HG02588 (cell line): Measurements from ENCODE around the gene RAB5B.

Experiments used
- ATAC-seq: cut with Tn5 transposase; IDR thresholded peaks from one replicate; pipeline ENCODE4 v1.9.1; 2021; ENCODE audit warnings: mild to moderate bottlenecking, moderate library complexity; ENCODE audit not compliant: unreplicated experiment

RAB5B gene, protein sequence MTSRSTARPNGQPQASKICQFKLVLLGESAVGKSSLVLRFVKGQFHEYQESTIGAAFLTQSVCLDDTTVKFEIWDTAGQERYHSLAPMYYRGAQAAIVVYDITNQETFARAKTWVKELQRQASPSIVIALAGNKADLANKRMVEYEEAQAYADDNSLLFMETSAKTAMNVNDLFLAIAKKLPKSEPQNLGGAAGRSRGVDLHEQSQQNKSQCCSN

DNA sequence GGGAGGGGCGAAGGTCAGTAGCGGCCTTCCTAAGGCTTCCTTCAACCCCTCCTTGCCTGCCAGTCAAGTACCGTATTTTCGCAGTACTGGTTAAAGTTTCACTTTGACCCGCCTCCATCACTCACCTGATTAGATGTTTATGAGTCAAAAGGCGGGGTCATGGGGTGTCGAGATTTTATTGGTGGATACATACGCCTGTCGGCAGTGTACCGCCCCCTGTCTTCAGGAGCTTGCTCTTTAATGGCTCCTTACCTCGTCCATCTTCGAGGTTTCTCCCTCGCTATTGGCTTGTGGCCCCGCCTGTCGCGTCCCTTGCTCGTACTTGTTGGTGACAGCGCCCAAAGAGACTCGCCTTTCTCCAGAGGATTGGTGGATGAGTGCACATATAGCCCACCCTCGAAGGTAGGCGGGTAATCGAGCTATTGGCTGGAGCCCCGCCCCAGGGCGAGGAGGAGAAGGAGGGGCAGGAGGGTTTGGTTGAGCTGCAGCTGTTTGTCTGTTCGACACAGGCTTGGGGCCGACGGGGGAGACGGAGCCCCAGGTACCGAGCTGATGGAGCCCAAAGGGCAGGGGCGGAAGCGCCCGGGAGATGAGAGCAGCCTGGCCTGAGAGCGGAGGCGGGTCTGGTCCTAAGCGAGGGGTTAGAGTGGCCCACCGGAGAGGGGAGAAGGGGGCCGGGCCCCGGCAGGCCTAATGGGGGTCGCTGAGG lies at the start of gene RAB5B:
RAB5B (plus strand) TSS at position 480 of the 709 bp plus-strand sequence. CDS start 12,883 bp downstream, outside the sequence.
- ATAC-seq, result peak; percentile 88

DNA sequence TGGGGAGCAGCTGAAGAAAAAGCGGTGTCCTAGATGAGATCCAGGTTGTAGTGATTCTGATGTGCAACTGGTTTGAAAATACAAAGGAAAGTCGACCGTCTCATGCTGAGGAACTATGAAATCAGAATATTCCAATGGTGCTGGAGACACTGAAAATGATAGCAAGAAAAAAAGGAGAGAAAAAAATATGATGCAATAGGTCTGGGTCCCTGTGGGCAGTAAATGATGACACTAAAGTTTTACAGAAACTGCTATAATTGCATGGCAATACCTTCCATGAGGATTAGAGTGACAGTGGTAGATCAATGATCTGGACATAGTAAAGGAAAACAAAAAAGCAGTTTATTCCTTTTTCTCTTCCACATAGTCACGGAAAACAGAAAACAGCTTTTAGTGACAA lies 48.5 kb upstream of the RAB5B start:
- no peak for ATAC-seq

DNA sequence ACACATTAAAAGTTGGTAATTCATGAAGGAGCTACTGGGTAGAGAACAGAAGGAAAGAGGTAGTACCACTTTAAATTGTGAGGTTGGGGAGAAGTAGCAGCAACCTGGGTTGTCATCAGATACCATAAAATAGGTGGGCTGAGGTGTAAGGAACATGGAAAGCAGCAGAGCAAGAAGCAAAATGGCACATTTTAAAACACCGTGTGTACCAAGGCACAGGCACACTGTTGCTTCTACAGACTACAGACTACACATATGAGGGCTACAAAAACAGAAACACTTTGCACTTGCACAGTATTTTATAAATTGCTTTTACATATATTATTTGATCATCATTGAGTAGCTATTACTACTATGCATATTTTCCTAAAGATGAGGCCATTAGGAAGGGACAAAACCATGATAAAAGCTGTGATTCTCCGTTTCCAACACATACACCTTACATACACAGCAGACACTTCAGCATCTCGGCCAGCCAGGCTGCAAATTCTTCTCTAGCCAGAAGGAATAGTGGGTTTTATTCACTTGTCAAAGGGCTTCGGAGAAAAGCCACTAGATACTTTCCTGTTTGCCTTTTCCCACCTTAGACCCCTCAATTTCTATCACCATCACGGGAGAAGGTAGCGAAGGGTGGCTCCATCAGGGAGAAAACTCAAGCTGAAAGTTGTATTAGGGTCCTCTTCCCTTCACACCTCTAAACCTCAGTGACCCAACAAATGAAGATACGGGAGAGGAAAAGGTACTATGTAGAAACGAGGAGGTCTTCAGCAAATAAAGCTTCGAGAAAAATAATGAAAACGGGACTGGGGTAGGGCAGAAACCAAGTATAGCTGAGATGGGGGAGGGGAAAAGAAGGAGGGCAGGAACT lies 47.8 kb upstream of the RAB5B start:
- peak; percentile 0 for ATAC-seq

DNA sequence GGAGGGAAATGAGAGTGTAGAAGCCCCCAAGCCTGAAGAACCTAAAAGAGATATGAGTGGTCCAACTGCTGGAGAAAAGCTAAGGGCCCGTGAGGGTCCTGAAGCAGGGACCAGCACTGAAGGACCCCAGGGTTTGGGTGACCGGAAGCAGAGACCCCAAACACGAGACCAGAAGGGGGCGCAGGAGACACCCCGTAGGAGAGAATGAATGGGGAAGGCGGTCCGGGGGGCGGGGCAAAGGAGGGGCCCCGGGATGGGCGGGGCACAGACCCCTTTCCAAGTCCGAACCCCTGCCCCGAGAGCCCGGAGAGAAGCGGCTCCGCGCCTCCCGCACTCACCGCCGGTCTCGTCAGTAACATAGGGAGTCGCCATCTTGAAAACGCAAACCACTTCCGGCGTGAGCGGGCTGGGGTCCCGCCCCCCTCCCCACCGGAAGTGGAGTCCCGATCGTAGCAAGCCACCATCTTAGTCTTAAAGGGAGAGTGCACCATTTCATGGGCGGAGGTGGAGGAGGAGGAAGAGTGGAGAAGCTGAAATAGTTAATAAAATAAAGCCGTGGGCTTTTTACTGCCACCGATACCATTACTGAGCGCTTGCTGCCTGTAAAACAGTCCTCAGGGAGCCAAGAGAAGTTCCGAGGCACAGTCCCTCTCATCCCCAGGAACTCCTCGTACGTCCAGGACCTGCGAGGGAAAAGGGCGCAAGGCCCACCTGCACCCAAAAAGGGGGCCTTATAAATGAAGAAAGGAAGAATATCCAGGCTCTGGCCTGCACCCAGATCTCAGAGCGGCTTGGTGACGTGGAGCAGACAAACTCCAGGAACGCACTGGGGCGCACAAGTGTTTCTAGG lies 46.9 kb upstream of the RAB5B start:
- ATAC-seq, result peak; percentile 43

DNA sequence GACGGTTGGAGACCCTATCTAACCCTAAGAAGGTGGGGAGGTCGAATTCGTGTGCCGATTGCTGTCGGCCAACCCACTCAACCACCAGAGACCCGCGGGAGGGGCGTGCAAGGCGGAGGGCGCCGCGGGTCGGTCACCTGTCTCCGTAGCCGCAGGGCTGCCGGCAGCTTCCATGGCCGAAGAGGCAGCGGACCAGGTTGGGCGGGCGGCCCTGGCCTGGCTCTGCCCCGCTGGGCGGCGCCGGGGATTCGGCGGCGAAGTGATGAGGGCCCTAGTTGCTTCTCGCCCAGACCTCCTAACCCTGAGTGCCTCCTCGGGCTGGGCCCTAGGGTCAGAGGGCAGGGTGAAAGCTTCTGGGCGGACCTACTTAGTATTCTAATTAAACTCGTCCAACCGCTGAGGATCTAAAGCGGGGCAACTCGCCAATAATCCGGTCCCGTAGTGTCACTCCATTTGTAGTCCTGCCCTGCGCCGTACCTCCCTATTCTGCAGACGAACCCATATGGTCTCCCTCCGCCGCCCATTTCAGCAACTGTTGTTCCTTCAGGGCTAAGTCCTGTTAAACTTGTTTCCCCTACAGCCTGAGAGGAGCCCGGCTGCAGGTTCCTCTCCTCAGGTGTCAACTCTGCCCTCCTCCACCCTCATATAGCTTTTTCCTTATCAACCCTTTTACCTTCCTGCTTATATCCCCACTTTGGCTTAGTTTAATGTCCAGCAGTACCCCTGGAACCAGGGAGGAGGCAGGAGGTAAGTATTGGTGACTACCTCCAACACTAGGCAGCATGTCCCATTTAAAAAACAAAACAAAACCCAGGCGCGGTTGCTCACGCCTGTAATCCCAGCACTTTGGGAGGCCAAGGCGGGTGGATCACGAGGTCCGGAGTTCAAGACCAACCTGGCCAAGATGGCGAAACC lies 46.0 kb upstream of the RAB5B start, which contains the start of gene PYM1:
PYM1 (minus strand) TSS at position 307 of the 915 bp plus-strand sequence; CDS start at position 174, 133 bp downstream.
- ATAC-seq, result peak; percentile 35

DNA sequence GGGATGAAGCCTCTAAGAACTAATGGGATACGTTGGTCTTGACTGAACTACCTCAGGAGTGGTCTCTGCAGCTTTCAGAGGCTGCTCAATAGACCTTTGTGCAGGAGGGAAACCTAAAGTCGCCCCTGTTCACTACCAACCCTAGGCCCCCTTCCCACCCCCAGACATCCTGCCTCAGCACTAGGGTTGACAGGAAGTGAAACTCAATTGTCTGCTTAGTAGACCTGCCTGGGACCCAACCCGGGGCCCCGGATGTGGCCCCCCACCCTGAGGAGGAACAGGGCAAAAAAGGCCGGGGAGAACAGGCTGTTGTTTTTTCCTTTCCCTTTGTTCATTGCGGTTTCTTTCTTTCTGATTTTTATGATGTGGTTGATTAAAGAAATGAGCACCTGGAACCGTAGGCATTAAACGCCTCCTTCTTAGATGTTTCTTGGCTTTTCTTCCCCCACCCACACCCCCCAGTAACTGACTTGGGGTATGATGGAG lies 44.5 kb upstream of the RAB5B start:
- ATAC-seq, result peak; percentile 29

DNA sequence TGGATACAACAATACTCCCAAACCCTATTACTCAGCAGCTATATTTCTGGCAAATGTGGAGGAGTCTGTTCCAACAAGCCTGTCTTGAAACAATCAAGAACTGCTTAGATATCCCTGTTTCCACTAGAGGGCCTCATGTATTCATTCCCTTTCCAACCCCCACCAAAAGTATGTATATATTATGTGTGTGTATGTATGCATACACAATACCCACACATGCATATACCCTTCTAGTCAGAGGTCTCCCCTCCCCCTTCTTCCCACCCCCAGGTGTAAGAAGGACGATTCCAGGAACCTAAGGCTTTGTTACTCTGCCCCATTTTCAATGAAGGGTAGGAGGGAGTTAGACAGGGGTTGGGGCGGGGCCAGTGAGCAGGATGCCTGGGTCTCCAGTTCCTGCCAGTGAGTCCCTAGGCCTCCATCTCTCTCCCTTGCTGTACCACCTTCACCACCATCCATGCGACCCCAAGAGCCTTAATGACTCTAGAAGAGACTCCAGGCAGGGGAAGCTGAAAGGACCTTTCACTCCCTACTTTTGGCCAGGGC lies 43.0 kb upstream of the RAB5B start, which contains the start of gene DGKA:
DGKA (plus strand) TSS at position 392 of the 546 bp plus-strand sequence. CDS start 5,342 bp downstream, outside the sequence.
- ATAC-seq, result no peak

DNA sequence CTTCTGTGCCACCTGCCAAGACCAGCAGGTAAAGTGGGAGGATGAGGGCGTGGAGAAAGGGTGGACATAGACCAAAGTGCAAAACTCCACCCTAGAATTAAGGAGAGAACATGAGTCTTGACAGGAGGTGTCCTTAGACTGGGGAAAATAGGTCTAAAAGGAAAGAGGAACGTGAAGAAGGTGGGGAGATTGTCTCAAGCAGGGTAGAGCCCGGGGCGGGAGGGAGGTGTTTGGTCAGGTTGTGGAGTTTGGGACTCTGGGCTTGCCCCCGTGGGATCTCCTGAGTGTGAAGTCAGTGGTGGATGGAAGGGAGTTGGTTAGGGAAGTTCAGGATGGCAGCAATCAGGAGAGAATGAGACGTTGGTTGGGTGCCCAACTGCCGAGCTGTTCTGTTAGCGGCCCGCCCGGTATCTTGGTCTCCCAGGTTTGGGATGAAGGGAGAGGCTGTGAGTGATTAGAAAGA lies 42.5 kb upstream of the RAB5B start:
- ATAC-seq, result no peak

DNA sequence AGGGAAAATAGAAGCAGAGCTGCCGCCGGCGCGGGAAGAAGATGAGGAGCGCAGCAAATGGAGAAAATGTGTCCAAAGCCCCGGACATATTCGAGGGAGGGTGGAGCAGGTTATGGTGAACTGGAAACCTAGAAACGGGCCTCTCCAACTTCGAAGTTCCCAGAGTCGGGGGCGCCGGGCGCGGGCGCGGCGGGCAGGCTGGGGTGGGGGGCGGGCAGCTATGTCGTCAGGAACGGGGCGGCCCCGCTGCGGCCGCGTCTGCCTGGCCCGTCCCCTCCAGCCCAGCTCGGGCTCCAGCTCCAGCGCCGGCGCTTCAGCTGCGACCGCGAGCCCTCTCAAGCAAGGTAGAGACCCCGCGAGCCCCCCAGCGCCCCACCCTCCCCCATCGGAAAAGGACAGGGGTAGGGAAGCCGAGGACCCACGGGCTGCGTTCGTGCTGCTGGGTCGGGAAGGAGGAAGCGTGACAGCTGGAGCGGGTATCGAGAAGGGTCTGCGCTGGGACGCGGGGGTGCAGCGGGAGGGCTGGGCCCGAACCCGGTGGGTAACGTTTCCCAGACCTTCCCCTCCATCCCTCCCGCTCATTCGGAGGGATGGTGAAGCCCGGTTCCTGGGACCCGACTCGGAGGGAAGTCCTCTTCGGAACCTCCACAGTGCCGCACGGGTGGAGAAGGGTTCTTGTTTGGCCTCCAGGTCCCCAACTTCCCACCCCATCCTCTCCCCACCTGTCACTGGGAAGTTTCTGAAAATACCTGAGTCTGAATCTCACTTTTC lies 41.9 kb upstream of the RAB5B start:
- ATAC-seq, result no peak

DNA sequence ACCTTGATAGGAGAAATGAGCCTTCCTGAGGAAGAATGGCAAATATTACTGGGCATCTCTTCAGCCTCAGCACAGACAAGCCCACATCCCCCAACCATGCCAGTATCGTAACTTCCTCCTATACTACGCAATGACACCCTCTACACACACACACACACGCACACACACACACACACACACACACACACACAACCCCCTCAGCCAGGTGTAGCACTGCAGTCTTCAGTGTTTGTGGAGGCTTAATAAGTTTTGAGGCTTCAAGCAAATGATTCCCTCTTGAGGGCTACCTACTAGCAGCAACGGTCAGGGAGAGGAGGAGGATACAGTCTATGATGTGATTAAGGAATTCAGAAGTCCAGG lies 41.3 kb upstream of the RAB5B start:
- ATAC-seq, result no peak

DNA sequence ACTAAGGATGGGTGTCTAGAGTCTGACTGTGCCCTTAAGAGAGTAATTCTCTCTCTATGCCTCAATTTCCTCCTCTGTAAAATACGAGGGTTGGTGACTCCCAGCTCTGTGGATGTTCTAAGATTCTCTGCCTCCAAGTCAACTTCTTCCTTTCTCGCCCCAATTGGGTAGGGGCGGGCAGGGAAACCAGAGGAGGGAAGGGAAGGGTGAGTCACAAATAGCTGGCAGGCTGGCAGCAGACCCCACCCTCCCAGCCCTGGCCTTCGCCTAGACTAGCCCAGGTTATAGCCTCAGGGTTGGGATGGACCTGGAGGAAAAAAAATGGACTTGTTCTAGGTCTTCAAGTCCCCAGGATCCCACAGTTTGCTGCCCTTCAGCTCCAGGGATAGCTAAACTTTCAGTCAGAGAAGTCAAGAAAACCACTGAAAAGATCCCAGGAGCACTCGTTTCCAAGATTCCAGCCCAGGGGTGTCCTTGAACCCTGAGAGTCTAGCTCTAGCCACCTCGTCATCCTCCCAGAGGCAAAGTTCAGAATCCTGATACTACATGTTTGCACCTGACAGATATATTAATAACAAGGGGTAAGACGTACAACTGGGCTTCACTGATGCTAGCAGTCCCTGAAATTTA lies 40.6 kb upstream of the RAB5B start:
- ATAC-seq, result no peak

DNA sequence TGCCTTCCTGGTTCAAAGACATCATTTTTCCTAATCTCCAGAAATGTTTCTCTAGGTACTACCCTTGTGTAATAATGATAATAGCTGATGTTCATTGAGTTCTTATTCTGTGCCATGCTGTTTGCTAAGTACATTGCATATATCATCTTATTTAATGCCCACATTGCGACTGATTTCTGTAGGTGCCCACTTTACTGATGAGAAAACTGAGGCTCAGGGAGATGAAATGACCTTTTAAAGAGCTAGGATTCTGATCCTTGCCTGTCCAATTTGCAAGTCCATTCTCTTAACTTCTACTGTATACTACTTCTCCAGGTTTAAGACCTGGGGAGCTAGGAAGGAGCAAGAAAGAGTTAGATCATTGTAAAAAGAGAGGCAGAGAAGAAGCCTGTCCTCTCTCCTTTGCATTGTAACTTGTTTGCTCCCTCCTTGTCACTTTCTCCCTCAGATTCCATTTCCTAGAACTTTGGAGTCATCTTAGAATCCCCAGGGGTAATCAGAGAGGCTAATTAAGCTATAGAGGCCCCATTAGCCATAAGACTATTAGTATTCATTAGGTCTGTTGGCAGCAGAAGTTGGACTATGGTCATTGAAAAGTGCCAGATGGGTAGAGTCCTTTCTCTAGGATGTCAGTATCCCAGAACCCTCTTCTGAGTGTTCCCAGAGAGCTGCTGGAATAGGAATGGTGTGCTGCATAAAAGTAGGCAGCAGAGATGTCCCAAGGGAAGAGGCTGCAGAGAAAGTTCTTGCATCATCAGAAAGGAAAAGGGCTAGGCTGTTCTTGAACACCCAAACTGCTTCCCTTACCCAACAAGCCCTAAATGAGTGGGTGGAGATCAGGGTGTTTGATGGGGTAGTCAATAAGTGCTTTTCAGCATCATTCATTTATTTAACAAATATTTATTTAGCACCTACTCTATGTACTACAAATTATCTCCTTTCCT lies 39.8 kb upstream of the RAB5B start:
- no peak for ATAC-seq

DNA sequence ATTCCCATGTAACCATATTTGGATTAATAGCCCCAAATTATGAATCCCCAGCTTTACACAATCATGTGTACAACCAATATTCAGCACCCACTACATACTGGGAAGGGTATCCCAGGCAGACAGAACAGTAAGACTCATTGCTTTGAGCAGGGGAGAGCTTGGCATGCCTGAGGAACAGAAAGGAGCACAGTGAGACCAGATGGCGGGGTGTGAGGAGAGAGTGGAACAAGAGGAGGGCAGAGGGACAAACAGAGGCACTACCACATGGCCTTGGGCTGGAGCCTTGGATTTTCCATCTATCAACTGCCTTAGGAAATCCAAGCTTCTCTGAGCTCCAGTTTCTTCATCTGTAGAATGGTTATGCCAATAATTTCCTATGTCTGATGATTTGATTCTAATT lies 39.1 kb upstream of the RAB5B start:
- no peak for ATAC-seq

DNA sequence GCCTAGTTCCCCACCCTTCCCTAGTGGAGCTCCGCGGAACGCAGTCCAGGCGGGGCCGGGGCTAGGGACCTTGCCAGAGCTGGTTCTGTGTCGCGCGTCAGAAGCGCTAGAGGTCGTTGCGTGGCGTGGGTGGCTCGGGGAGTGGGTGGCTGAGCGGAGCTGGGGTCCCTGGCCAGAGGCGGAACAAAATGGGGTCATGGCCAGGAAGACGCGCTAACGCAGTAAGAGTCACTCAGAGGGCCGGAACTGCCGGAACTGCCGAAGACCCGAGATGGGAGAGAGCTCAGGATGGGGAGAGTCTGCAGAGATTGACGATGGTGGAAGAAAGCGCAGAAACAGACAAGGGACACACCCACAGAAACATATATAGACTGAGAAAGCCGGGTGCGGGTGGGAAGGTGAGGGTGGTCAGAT lies 38.1 kb upstream of the RAB5B start:
- ATAC-seq, result no peak

DNA sequence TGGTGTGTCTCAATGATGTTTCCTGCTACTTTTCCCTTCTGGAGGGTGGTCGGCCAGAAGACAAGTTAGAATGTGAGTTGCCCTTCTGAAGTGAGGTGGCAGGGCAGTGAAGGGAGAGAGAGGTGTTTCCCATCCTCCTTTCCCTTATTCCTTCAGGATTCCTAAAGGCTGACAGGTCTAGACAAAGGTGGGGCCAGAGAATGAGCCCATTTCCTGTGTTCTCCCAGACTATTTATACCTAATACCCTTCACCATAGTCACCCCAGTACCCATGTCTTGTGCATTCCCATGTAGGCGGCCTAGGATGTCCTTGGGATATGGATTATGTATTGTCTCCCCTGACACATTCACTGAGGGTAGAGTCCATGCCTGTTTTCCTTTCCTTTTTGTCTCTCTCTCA lies 35.9 kb upstream of the RAB5B start:
- ATAC-seq, result no peak

DNA sequence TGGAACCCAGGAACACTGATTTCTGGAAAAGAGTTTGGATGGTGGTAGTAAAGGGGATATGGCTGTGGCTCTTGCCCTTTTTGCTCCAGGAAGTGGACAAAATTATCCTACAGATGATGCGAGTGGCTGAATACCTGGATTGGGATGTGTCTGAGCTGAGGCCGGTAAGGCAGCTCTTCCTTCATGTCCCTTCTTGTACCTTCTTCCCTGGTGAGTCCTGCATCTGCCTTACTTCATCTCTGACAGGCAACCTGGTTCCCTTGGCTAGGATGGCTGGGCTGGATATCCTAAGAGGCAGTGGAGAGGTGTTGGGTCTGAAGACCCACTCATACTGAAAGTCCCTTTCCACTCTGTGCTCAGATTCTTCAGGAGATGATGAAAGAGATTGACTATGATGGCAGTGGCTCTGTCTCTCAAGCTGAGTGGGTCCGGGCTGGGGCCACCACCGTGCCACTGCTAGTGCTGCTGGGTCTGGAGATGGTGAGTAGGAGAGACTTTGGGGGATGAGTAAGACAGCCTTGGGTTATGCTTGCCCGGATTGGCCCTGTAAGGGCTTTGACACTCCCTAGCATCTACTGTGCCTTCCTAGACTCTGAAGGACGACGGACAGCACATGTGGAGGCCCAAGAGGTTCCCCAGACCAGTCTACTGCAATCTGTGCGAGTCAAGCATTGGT lies 34.9 kb upstream of the RAB5B start:
- ATAC-seq, result no peak
